ENCODE data around the gene IER2.
A peak's percentile ranks its signal among the peaks of the same experiment; 100 is the strongest.
"Not testable (repeated sequence)": the region's sequence is repeated elsewhere in the genome, so short reads cannot be mapped to it uniquely, and the experiment has no call there.

IER2 gene

GRCh38 chr19:13128583-13128982 lies 21.6 kb upstream of the IER2 start:
- Mint-ChIP-seq H3K27me3 (no peaks in the 10 kb centered on the region), H3K4me3 (no peak overlapping the region), H3K9me3 (no peaks in the 10 kb centered on the region), H3K4me1 (peaks cover 46% of the 10 kb centered on the region), H3K27ac (peak overlapping the region; percentile 57), H3K36me3 (peaks cover 8% of the 10 kb centered on the region)
- no peak for ATAC-seq

- peak; percentile 8 for ATAC-seq
- H3K27ac Mint-ChIP-seq, result no peak overlapping the region
- no peaks in the 10 kb centered on the region for H3K9me3 Mint-ChIP-seq
- H3K36me3 Mint-ChIP-seq, result peaks cover 4% of the 10 kb centered on the region
- no peaks in the 10 kb centered on the region for H3K27me3 Mint-ChIP-seq
- no peak overlapping the region for H3K4me3 Mint-ChIP-seq
- H3K4me1 Mint-ChIP-seq, result peaks cover 45% of the 10 kb centered on the region
Measured at GRCh38 chr19:13129384-13129783, 20.8 kb upstream of the IER2 start.

GRCh38 chr19:13130886-13131490 lies 19.2 kb upstream of the IER2 start:
- peaks cover 45% of the 10 kb centered on the region for H3K4me1 Mint-ChIP-seq
- H3K36me3 Mint-ChIP-seq, result peaks cover 4% of the 10 kb centered on the region
- no peaks in the 10 kb centered on the region for H3K9me3 Mint-ChIP-seq
- no peak overlapping the region for H3K4me3 Mint-ChIP-seq
- no peak for ATAC-seq
- H3K27me3 Mint-ChIP-seq, result no peaks in the 10 kb centered on the region
- peak overlapping the region; percentile 2 for H3K27ac Mint-ChIP-seq

GRCh38 chr19:13132471-13133180 lies 17.6 kb upstream of the IER2 start:
- Mint-ChIP-seq H3K4me1 (peaks cover 33% of the 10 kb centered on the region), H3K36me3 (peaks cover 16% of the 10 kb centered on the region), H3K27me3 (no peaks in the 10 kb centered on the region), H3K4me3 (no peak overlapping the region), H3K27ac (peak overlapping the region; percentile 28), H3K9me3 (no peaks in the 10 kb centered on the region)
- no peak for ATAC-seq

- peaks cover 21% of the 10 kb centered on the region for H3K36me3 Mint-ChIP-seq
- H3K4me3 Mint-ChIP-seq, result no peak overlapping the region
- ATAC-seq, result no peak
Measured at GRCh38 chr19:13133241-13133870, 16.9 kb upstream of the IER2 start.

GRCh38 chr19:13134626-13135025 lies 15.6 kb upstream of the IER2 start:
- Mint-ChIP-seq H3K36me3 (peaks cover 27% of the 10 kb centered on the region), H3K27me3 (no peaks in the 10 kb centered on the region), H3K4me1 (peaks cover 21% of the 10 kb centered on the region), H3K27ac (no peak overlapping the region), H3K4me3 (no peak overlapping the region), H3K9me3 (no peaks in the 10 kb centered on the region)
- no peak for ATAC-seq

More at GRCh38 chr19:13133241-13133870, 16.9 kb upstream of the IER2 start:
- H3K27ac Mint-ChIP-seq, result no peak overlapping the region
- H3K9me3 Mint-ChIP-seq, result no peaks in the 10 kb centered on the region
- no peaks in the 10 kb centered on the region for H3K27me3 Mint-ChIP-seq
- peaks cover 28% of the 10 kb centered on the region for H3K4me1 Mint-ChIP-seq

- Mint-ChIP-seq H3K36me3 (peaks cover 27% of the 10 kb centered on the region), H3K27ac (no peak overlapping the region), H3K27me3 (no peaks in the 10 kb centered on the region), H3K9me3 (no peaks in the 10 kb centered on the region), H3K4me1 (peaks cover 21% of the 10 kb centered on the region), H3K4me3 (no peak overlapping the region)
- no peak for ATAC-seq
Measured at GRCh38 chr19:13135068-13136062, 14.8 kb upstream of the IER2 start.

GRCh38 chr19:13137290-13137794 lies 12.9 kb upstream of the IER2 start:
- no peak for ATAC-seq
- Mint-ChIP-seq H3K36me3 (peaks cover 32% of the 10 kb centered on the region), H3K27ac (no peak overlapping the region), H3K4me1 (peaks cover 9% of the 10 kb centered on the region), H3K4me3 (no peak overlapping the region), H3K27me3 (no peaks in the 10 kb centered on the region), H3K9me3 (no peaks in the 10 kb centered on the region)

GRCh38 chr19:13138171-13138915 lies 11.9 kb upstream of the IER2 start:
- no peaks in the 10 kb centered on the region for H3K9me3 Mint-ChIP-seq
- H3K27ac Mint-ChIP-seq, result no peak overlapping the region
- H3K36me3 Mint-ChIP-seq, result peaks cover 32% of the 10 kb centered on the region
- no peak overlapping the region for H3K4me3 Mint-ChIP-seq
- no peak for ATAC-seq
- no peaks in the 10 kb centered on the region for H3K27me3 Mint-ChIP-seq
- no peaks in the 10 kb centered on the region for H3K4me1 Mint-ChIP-seq

- H3K4me1 Mint-ChIP-seq, result no peaks in the 10 kb centered on the region
- no peaks in the 10 kb centered on the region for H3K9me3 Mint-ChIP-seq
- H3K4me3 Mint-ChIP-seq, result no peak overlapping the region
- peaks cover 32% of the 10 kb centered on the region for H3K36me3 Mint-ChIP-seq
- no peak overlapping the region for H3K27ac Mint-ChIP-seq
- no peak for ATAC-seq
- no peaks in the 10 kb centered on the region for H3K27me3 Mint-ChIP-seq
Measured at GRCh38 chr19:13138916-13139198, 11.4 kb upstream of the IER2 start.

GRCh38 chr19:13139633-13140311 lies 10.4 kb upstream of the IER2 start:
- Mint-ChIP-seq H3K4me1 (no peaks in the 10 kb centered on the region), H3K4me3 (no peak overlapping the region), H3K27ac (no peak overlapping the region), H3K9me3 (no peaks in the 10 kb centered on the region), H3K36me3 (peaks cover 32% of the 10 kb centered on the region), H3K27me3 (no peaks in the 10 kb centered on the region)
- ATAC-seq, result no peak

GRCh38 chr19:13146763-13147563 lies 3.2 kb upstream of the IER2 start:
- no peak for ATAC-seq
- H3K36me3 Mint-ChIP-seq, result no peaks in the 10 kb centered on the region
- H3K4me3 Mint-ChIP-seq, result no peak overlapping the region
- H3K27me3 Mint-ChIP-seq, result no peaks in the 10 kb centered on the region
- H3K9me3 Mint-ChIP-seq, result no peaks in the 10 kb centered on the region
- peaks cover 33% of the 10 kb centered on the region for H3K4me1 Mint-ChIP-seq
- H3K27ac Mint-ChIP-seq, result no peak overlapping the region

GRCh38 chr19:13149173-13149627 lies 1.0 kb upstream of the IER2 start:
- peak overlapping the region; percentile 95 for H3K4me3 Mint-ChIP-seq
- not testable (repeated sequence) for ATAC-seq, H3K27me3 Mint-ChIP-seq, H3K9me3 Mint-ChIP-seq
- peak overlapping the region; percentile 92 for H3K27ac Mint-ChIP-seq
- peaks cover 33% of the 10 kb centered on the region for H3K4me1 Mint-ChIP-seq
- peaks cover 16% of the 10 kb centered on the region for H3K36me3 Mint-ChIP-seq
